NB4 (cell line): ENCODE data around the gene NFE2L2.

ENCODE experiments used
- DNase-seq: peaks from one replicate; pipeline ENCODE4 v3.0.0; 2010; ENCODE audit warnings: low read depth
- H3K4me3 ChIP-seq: one replicate; pipeline ENCODE4 v1.5.1; 2011; ENCODE audit warnings: mild to moderate bottlenecking, low read depth, low read length, moderate library complexity
- MAX ChIP-seq: IDR thresholded peaks from 2 replicates; pipeline ENCODE4 v1.6.1; 2011; ENCODE audit warnings: low read depth, low read length
- MYC ChIP-seq: IDR thresholded peaks from 2 replicates; pipeline ENCODE4 v1.6.1; 2011; ENCODE audit warnings: low read depth, low read length
- POLR2A ChIP-seq: IDR thresholded peaks from 2 replicates; pipeline ENCODE4 v1.6.1; 2011; ENCODE audit warnings: mild to moderate bottlenecking; ENCODE audit not compliant: insufficient read length; ENCODE audit errors: extremely low read depth
- TF ChIP-seq, protein P1 (sequence below): IDR thresholded peaks from one replicate; pipeline ENCODE4 v1.5.1; 2012; ENCODE audit warnings: low read depth, low read length

NFE2L2 gene

GRCh38 chr2:177245010-177245422, 19.5 kb downstream of the NFE2L2 start:
- DNase-seq: peak; percentile 37
- TF ChIP-seq POLR2A: no peak
- H3K4me3 ChIP-seq: no peak overlapping the region

GRCh38 chr2:177244244-177244771, 20.2 kb downstream of the NFE2L2 start:
- TF ChIP-seq POLR2A (no peak), MYC (no peak), MAX (no peak)
- TF ChIP-seq, protein P1, sequence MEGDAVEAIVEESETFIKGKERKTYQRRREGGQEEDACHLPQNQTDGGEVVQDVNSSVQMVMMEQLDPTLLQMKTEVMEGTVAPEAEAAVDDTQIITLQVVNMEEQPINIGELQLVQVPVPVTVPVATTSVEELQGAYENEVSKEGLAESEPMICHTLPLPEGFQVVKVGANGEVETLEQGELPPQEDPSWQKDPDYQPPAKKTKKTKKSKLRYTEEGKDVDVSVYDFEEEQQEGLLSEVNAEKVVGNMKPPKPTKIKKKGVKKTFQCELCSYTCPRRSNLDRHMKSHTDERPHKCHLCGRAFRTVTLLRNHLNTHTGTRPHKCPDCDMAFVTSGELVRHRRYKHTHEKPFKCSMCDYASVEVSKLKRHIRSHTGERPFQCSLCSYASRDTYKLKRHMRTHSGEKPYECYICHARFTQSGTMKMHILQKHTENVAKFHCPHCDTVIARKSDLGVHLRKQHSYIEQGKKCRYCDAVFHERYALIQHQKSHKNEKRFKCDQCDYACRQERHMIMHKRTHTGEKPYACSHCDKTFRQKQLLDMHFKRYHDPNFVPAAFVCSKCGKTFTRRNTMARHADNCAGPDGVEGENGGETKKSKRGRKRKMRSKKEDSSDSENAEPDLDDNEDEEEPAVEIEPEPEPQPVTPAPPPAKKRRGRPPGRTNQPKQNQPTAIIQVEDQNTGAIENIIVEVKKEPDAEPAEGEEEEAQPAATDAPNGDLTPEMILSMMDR: no peak
- no peak for DNase-seq

GRCh38 chr2:177243476-177243875, 21.1 kb downstream of the NFE2L2 start:
- H3K4me3 ChIP-seq: no peak overlapping the region
- TF ChIP-seq, protein P1: no peak
- TF ChIP-seq MYC (no peak), POLR2A (no peak), MAX (no peak)
- DNase-seq: no peak

More at GRCh38 chr2:177244244-177244771, 20.2 kb downstream of the NFE2L2 start:
- no peak overlapping the region for H3K4me3 ChIP-seq

DNA sequence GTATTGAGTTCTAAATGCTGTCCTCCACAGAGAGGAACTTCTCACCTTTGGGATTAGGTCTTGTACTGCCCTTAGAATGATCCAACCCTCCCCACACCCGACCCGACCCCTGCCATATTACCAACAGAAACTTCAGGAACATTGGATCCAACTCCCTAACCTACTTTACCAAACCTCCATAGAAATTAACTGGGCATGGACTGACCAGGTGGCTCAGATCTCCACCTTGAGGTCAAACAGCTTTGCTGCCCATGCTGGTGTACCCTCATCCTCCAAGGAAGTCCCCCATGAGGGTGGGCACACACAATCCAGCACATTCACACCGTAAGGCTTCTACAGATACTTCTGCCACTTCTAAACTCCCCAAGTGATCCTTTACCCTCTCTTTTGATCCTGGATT, 21.5 kb downstream of the NFE2L2 start:
- H3K4me3 ChIP-seq: no peak overlapping the region
- no peak for DNase-seq
- TF ChIP-seq, protein P1: no peak
- TF ChIP-seq MYC (no peak), POLR2A (no peak), MAX (no peak)

DNA sequence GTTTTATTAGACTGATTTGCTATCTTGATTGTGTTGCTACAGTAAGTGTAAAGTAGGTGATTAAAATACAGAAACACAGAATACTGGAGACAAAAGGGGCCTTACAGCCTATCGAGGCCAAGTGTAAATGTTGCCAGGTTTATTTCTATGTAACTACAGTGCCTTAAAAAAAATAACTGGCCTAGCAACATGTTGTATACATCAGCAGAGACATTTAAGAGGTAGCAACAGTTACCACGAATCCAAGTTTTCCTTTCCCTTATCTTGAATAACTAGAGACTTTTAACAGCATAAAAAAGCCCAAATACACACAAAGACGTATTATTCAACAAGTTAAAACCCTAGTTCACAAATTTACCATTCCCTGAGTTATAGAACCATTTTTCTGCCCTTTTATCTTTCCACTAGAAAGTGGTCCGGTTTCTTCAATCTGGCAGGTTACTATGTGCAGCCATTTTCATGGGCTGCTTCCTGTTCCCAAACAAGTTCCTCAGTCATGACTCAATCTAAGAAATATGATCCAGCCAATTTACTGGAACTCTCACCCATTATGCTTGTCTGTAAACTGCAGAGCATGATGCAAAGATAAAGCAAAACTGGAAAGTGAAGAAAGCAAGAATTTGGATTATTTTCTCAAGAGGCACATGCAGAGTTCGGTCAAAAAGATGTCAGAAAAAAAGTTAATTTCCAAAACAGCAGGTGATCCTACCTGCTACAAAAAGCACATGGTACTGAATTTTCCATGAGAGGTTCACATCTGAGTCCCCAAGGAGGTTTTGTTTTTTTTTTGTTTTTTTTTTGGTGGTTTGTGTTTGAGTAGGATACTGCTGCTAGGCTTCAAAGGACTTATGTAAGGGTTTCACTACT, 22.2 kb downstream of the NFE2L2 start:
- no peak overlapping the region for H3K4me3 ChIP-seq
- DNase-seq: no peak
- TF ChIP-seq POLR2A: no peak
- TF ChIP-seq MAX: peak; percentile 43; the same call in 1 of the 2 replicates
- TF ChIP-seq, protein P1: no peak
- no peak for TF ChIP-seq MYC

DNA sequence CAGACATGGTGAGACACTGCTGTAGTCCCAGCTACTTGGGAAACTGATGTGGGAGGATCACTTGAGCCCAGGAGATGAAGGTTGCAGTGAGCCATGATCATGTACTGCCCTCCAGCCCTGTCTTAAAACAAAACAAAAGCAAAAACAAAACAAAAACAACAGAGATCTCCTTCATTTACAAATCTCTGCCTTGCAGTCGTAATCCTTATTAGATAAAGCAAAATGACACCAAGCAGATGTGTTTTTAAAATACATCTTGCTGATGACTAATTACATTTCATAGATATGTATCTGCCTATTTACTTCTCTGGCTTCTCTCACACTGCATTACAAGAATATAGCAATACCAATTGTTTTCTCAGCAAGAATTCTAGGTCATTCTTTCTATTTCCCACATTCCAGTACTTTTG, 22.8 kb downstream of the NFE2L2 start:
- DNase-seq: no peak
- no peak for TF ChIP-seq POLR2A
- TF ChIP-seq, protein P1: no peak
- no peak overlapping the region for H3K4me3 ChIP-seq
